Type B pancreatic cell (in vitro differentiated cells): Measurements from ENCODE around the gene CELA2A. TPM values are rescaled to one million over a fixed set of nuclear protein-coding genes. Genes with fewer than 3 reads are reported as not detected.
"Not testable (repeated sequence)": the region's sequence is repeated elsewhere in the genome, so short reads cannot be mapped to it uniquely, and the experiment has no call there.

Experiments
- DNase-seq: peaks from one replicate; pipeline ENCODE4 v3.0.0; 2021; ENCODE audit warnings: mixed read lengths; ENCODE audit not compliant: unreplicated experiment; ENCODE audit errors: extremely low spot score
- H3K27ac Mint-ChIP-seq: 2 replicates; pipeline ENCODE4 v1.8.0; 2021; ENCODE audit warnings: mild to moderate bottlenecking, mixed read lengths
- H3K27me3 Mint-ChIP-seq: 2 replicates; pipeline ENCODE4 v1.8.0; 2021; ENCODE audit warnings: mixed read lengths
- H3K36me3 Mint-ChIP-seq: 2 replicates; pipeline ENCODE4 v1.8.0; 2021; ENCODE audit warnings: mixed read lengths
- H3K4me1 Mint-ChIP-seq: one replicate; pipeline ENCODE4 v1.8.0; 2021; ENCODE audit warnings: mixed read lengths; ENCODE audit not compliant: unreplicated experiment
- H3K4me3 Mint-ChIP-seq: 2 replicates; pipeline ENCODE4 v1.8.0; 2021; ENCODE audit warnings: mild to moderate bottlenecking, mixed read lengths
- H3K9me3 Mint-ChIP-seq: 2 replicates; pipeline ENCODE4 v1.8.0; 2021; ENCODE audit warnings: mixed read lengths
- CTCF ChIP-seq: fragments of 200-600 bp; sonication (generic); conservative IDR thresholded peaks from 2 replicates; pipeline ENCODE4 v1.5.0; 2021; ENCODE audit warnings: antibody characterized with exemption, mild to moderate bottlenecking
- total RNA-seq: library from RNA; stranded (reverse); gene quantifications from 2 replicates; pipeline ENCODE4 v1.2.1, GENCODE V29; 2021; ENCODE audit warnings: low replicate concordance

CELA2A gene
- total RNA-seq, 1 donor from 2014 or later = 3.5 TPM

- Mint-ChIP-seq H3K4me1 (peaks cover 9% of the 10 kb centered on the region), H3K27me3 (no peaks in the 10 kb centered on the region), H3K9me3 (no peaks in the 10 kb centered on the region), H3K27ac (no peak overlapping the region), H3K4me3 (no peak overlapping the region), H3K36me3 (no peaks in the 10 kb centered on the region)
- peak; percentile 93 for TF ChIP-seq CTCF
- peak; percentile 86 for DNase-seq
Measured at GRCh38 chr1:15430787-15431570, 25.6 kb upstream of the CELA2A start.

GRCh38 chr1:15431571-15431948 is 25.0 kb upstream of the CELA2A start:
- H3K27me3 Mint-ChIP-seq = no peaks in the 10 kb centered on the region
- H3K27ac Mint-ChIP-seq = no peak overlapping the region
- peaks cover 5% of the 10 kb centered on the region for H3K4me1 Mint-ChIP-seq
- no peak for TF ChIP-seq CTCF
- DNase-seq = no peak
- H3K36me3 Mint-ChIP-seq = no peaks in the 10 kb centered on the region
- no peak overlapping the region for H3K4me3 Mint-ChIP-seq
- H3K9me3 Mint-ChIP-seq = no peaks in the 10 kb centered on the region

- DNase-seq = no peak
- Mint-ChIP-seq H3K36me3 (no peaks in the 10 kb centered on the region), H3K9me3 (no peaks in the 10 kb centered on the region), H3K4me1 (peaks cover 3% of the 10 kb centered on the region), H3K27ac (no peak overlapping the region), H3K4me3 (no peak overlapping the region), H3K27me3 (no peaks in the 10 kb centered on the region)
- no peak for TF ChIP-seq CTCF
Measured at GRCh38 chr1:15432324-15432723, 24.2 kb upstream of the CELA2A start.

DNA sequence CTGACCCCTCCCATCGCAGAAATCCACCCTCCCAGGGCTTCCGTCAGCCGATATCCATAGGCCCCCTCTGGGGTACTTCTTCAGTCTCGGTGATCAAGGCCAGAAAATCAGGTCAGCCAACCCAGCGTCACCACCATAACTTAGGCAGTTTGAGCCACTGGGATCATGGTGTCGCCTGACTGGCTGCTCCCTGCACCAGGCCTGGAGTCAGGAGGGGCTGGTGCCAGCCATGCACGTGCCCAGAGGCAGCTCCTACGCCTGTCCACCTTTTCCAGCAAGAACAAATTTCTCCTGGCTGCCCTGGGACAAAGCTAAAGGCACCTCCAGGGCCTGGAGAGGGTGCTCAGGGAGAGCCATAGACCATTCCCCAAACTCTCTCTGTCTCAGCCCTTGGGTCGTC is 23.1 kb upstream of the CELA2A start:
- no peak for DNase-seq
- H3K27me3 Mint-ChIP-seq = no peaks in the 10 kb centered on the region
- peaks cover 3% of the 10 kb centered on the region for H3K4me1 Mint-ChIP-seq
- no peak overlapping the region for H3K27ac Mint-ChIP-seq
- no peak overlapping the region for H3K4me3 Mint-ChIP-seq
- no peaks in the 10 kb centered on the region for H3K36me3 Mint-ChIP-seq
- no peaks in the 10 kb centered on the region for H3K9me3 Mint-ChIP-seq
- TF ChIP-seq CTCF = no peak

DNA sequence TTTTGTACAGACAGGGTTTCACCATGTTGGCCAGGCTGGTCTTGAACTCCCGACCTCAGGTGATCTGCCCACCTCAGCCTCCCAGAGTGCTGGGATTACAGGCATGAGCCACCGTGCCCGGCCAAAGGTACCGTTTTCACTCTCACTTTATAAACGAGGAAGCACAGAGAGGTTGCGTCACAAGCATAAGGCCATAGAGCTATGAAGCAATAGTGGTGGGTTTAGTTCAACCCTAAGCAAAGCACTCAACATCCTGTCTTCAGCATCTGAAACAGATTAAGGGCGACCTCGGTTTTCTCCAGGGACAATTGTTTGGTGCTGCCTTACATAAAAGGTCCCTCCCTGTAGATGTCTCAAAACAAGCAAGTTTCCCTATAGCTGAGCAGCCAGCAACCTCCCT is 21.8 kb upstream of the CELA2A start:
- H3K4me3 Mint-ChIP-seq, H3K4me1 Mint-ChIP-seq, DNase-seq, H3K9me3 Mint-ChIP-seq, H3K27ac Mint-ChIP-seq, H3K36me3 Mint-ChIP-seq, H3K27me3 Mint-ChIP-seq: not testable (repeated sequence)

GRCh38 chr1:15435239-15436077 is 21.1 kb upstream of the CELA2A start:
- Mint-ChIP-seq H3K4me3 (no peak overlapping the region), H3K27ac (no peak overlapping the region), H3K4me1 (peaks cover 3% of the 10 kb centered on the region), H3K27me3 (no peaks in the 10 kb centered on the region), H3K9me3 (no peaks in the 10 kb centered on the region), H3K36me3 (no peaks in the 10 kb centered on the region)
- no peak for TF ChIP-seq CTCF
- DNase-seq = no peak
